ENCODE results near the gene RAB11B.

DNA sequence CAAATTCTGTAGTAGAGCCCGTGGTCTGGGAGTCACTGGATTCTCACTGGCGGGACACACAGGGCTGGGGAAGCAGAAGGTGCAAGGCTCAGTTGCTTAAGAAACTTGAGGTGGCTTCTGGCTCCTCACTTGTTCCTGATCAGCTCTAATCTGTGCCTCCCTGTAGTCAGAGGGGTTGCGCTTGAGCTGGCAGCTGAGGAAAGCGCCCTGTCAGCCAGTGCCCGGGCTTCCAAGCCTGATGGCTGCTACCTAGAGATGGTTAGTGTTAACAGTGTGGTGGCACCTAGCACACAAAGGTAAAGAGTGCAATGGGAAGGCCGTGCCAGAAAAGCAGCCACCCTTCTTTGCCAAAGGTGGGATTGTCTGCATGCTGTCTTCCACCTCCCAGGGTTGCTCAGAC is 63.5 kb downstream of the RAB11B start:
- no peak for TF ChIP-seq POLR2A (IDR thresholded peaks at IDR 0.05)
- TF ChIP-seq, protein P1, sequence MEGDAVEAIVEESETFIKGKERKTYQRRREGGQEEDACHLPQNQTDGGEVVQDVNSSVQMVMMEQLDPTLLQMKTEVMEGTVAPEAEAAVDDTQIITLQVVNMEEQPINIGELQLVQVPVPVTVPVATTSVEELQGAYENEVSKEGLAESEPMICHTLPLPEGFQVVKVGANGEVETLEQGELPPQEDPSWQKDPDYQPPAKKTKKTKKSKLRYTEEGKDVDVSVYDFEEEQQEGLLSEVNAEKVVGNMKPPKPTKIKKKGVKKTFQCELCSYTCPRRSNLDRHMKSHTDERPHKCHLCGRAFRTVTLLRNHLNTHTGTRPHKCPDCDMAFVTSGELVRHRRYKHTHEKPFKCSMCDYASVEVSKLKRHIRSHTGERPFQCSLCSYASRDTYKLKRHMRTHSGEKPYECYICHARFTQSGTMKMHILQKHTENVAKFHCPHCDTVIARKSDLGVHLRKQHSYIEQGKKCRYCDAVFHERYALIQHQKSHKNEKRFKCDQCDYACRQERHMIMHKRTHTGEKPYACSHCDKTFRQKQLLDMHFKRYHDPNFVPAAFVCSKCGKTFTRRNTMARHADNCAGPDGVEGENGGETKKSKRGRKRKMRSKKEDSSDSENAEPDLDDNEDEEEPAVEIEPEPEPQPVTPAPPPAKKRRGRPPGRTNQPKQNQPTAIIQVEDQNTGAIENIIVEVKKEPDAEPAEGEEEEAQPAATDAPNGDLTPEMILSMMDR (IDR thresholded peaks at IDR 0.05), result no peak
